A549 (cell line): ENCODE data around the gene FHL2. TPM values are rescaled to one million over a fixed set of nuclear protein-coding genes. Genes with fewer than 3 reads are reported as not detected.
"Not testable (repeated sequence)": the region's sequence is repeated elsewhere in the genome, so short reads cannot be mapped to it uniquely, and the experiment has no call there.

ENCODE experiments used
- ATAC-seq, 2 experiments: fragments of 200-7000 bp in 1 of 2; fragments of >200 bp in 1 of 2; cut with Nextera tagmentation in 1 of 2; cut with Tn5 transposase in 1 of 2; 3 replicates each; pipeline versions ENCODE4 v1.8.0 to v1.9.1; 2018 to 2020; ENCODE audit warnings: mild to moderate bottlenecking in 1 of 2, moderate library complexity in 1 of 2
- CTCF ChIA-PET: fragments of 300-600 bp; sonication (Branson Sonifier 250); formaldehyde crosslinking; extraction: SDS; loops from one replicate; lab custom pipeline; 2021; ENCODE audit warnings: antibody characterized with exemption, inconsistent platforms; lab: Yijun Ruan, JAX
- POLR2A ChIA-PET: fragments of 350-600 bp; formaldehyde crosslinking; extraction: SDS; loops from one replicate; lab custom pipeline; 2021; ENCODE audit warnings: antibody characterized with exemption, inconsistent platforms; lab: Yijun Ruan, JAX
- DNase-seq, 2 experiments: peaks; one replicate each; pipeline versions ENCODE4 v3.0.0 to v3.0.0-alpha.2; 2011 to 2016; ENCODE audit warnings: low read depth in 1 of 2, low spot score in 1 of 2
- FAIRE-seq: peaks from 2 replicates; lab custom pipeline; 2011; peaks lifted over from hg19 to GRCh38; lab: Jason Lieb, UNC
- H3K27ac ChIP-seq, 2 experiments: fragments of >200 bp; sonication (Bioruptor Twin); formaldehyde crosslinking; 3 replicates each; pipeline ENCODE4 v1.5.1; 2016 to 2017
- H3K4me1 ChIP-seq: fragments of >200 bp; sonication (Bioruptor Twin); formaldehyde crosslinking; 3 replicates; pipeline ENCODE4 v1.6.1; 2016
- H3K4me2 ChIP-seq: fragments of >200 bp; sonication (Bioruptor Twin); formaldehyde crosslinking; 3 replicates; pipeline ENCODE4 v1.6.1; 2016
- H3K4me3 ChIP-seq: fragments of >200 bp; sonication (Bioruptor Twin); formaldehyde crosslinking; 3 replicates; pipeline ENCODE4 v1.5.1; 2016
- H3K9me3 ChIP-seq: fragments of >200 bp; sonication (Bioruptor Twin); formaldehyde crosslinking; 3 replicates; pipeline ENCODE4 v1.6.1; 2016
- BHLHE40 ChIP-seq: IDR thresholded peaks from 2 replicates; pipeline ENCODE4 v1.6.1; 2012; ENCODE audit warnings: low read depth, low read length, inconsistent platforms
- CBX8 ChIP-seq: fragments of 200-600 bp; sonication (generic); IDR thresholded peaks from 2 replicates; pipeline ENCODE4 v1.6.1; 2016
- CEBPB ChIP-seq, 2 experiments: fragments of >200 bp in 1 of 2; sonication (Bioruptor Twin) in 1 of 2; formaldehyde crosslinking in 1 of 2; IDR thresholded peaks; 2 replicates each; pipeline ENCODE4 v1.6.1; 2012 to 2016
- CTCF ChIP-seq: fragments of >200 bp; sonication (Bioruptor Twin); formaldehyde crosslinking; IDR thresholded peaks from 3 replicates; pipeline ENCODE4 v1.5.1; 2016
- EHF ChIP-seq: fragments of 250-450 bp; sonication (Bioruptor Pico); IDR thresholded peaks from 2 replicates; pipeline ENCODE4 v1.5.0; 2020; ENCODE audit warnings: mild to moderate bottlenecking
- HDAC2 ChIP-seq: fragments of 200-600 bp; sonication (generic); IDR thresholded peaks from 2 replicates; pipeline ENCODE4 v1.6.1; 2016
- HES2 ChIP-seq: fragments of >200 bp; sonication (Bioruptor Twin); formaldehyde crosslinking; IDR thresholded peaks from 2 replicates; pipeline ENCODE4 v1.6.1; 2016
- JUNB ChIP-seq: fragments of >200 bp; sonication (Bioruptor Twin); formaldehyde crosslinking; IDR thresholded peaks from 2 replicates; pipeline ENCODE4 v1.6.1; 2016
- MAFK ChIP-seq: fragments of 450-650 bp; IDR thresholded peaks from 2 replicates; pipeline ENCODE4 v1.6.1; 2014; ENCODE audit not compliant: partially characterized antibody
- MAZ ChIP-seq: fragments of 150-350 bp; IDR thresholded peaks from 2 replicates; pipeline ENCODE4 v1.6.1; 2014; ENCODE audit warnings: antibody characterized with exemption, low read depth, low read length, borderline replicate concordance
- PHF8 ChIP-seq: fragments of 200-600 bp; sonication (generic); IDR thresholded peaks from 2 replicates; pipeline ENCODE4 v1.6.1; 2016; ENCODE audit warnings: low read depth, mild to moderate bottlenecking, antibody characterized with exemption, moderate library complexity, borderline replicate concordance
- POLR2A ChIP-seq: IDR thresholded peaks from 2 replicates; pipeline ENCODE4 v1.6.1; 2012; ENCODE audit warnings: mild to moderate bottlenecking, low read length
- POLR2AphosphoS2 ChIP-seq: conservative IDR thresholded peaks from 2 replicates; pipeline ENCODE4 v1.6.1; 2012; ENCODE audit warnings: low read length, improper control_type of control experiment, inconsistent platforms
- RAD21 ChIP-seq, 2 experiments: fragments of >200 bp in 1 of 2; sonication (Bioruptor Twin) in 1 of 2; formaldehyde crosslinking in 1 of 2; IDR thresholded peaks in 1 of 2; conservative IDR thresholded peaks in 1 of 2; 2 replicates in 1 of 2; 3 replicates in 1 of 2; pipeline ENCODE4 v1.6.1; 2012 to 2018; ENCODE audit warnings: inconsistent platforms in 1 of 2
- RARB ChIP-seq: fragments of 250-450 bp; sonication (Bioruptor Pico); IDR thresholded peaks from 2 replicates; pipeline ENCODE4 v1.8.0; 2021; ENCODE audit warnings: mild to moderate bottlenecking, moderate library complexity
- RCOR1 ChIP-seq: fragments of 150-350 bp; IDR thresholded peaks from 2 replicates; pipeline ENCODE4 v1.6.1; 2014; ENCODE audit warnings: antibody characterized with exemption, low read length, low read depth
- SREBF2 ChIP-seq: fragments of 450-650 bp; IDR thresholded peaks from 2 replicates; pipeline ENCODE4 v1.6.1; 2014; ENCODE audit warnings: mild to moderate bottlenecking, moderate library complexity
- TP53 ChIP-seq: fragments of 250-450 bp; sonication (Bioruptor Pico); IDR thresholded peaks from 2 replicates; pipeline ENCODE4 v1.5.0; 2021; ENCODE audit warnings: mild to moderate bottlenecking, moderate library complexity
- ZNF302 ChIP-seq: fragments of 250-450 bp; sonication (Bioruptor Pico); IDR thresholded peaks from 2 replicates; pipeline ENCODE4 v1.9.0; 2021; ENCODE audit warnings: inconsistent platforms, mild to moderate bottlenecking, moderate library complexity
- ZSCAN20 ChIP-seq: fragments of 250-450 bp; sonication (Bioruptor Pico); IDR thresholded peaks from 2 replicates; pipeline ENCODE4 v1.8.0; 2022; ENCODE audit warnings: mild to moderate bottlenecking, moderate library complexity
- WGBS: methylation state at CpG from one replicate; pipeline ENCODE4 v1.1.6; 2017; ENCODE audit errors: missing lambda C conversion rate; 5-methylcytosine and 5-hydroxymethylcytosine counted together
- polyA plus RNA-seq, 4 experiments: library from polyadenylated mRNA; depleted of rRNA in 3 of 4; stranded (reverse); fragments of >200 nt; fragmentation: RNase III in 1 of 4; extraction: RNeasy Plus Mini Kit Qiagen cat#74134 plus additional on column Dnase treatment in 1 of 4; gene quantifications; 2 replicates in 3 of 4; 3 replicates in 1 of 4; pipeline ENCODE4 v1.2.3, GENCODE V29; 2011 to 2017

The FHL2 gene
- polyA plus RNA-seq, 2 of the 4 experiments (the other 2 are of a cell fraction), result 57.9 to 85.9 TPM

DNA sequence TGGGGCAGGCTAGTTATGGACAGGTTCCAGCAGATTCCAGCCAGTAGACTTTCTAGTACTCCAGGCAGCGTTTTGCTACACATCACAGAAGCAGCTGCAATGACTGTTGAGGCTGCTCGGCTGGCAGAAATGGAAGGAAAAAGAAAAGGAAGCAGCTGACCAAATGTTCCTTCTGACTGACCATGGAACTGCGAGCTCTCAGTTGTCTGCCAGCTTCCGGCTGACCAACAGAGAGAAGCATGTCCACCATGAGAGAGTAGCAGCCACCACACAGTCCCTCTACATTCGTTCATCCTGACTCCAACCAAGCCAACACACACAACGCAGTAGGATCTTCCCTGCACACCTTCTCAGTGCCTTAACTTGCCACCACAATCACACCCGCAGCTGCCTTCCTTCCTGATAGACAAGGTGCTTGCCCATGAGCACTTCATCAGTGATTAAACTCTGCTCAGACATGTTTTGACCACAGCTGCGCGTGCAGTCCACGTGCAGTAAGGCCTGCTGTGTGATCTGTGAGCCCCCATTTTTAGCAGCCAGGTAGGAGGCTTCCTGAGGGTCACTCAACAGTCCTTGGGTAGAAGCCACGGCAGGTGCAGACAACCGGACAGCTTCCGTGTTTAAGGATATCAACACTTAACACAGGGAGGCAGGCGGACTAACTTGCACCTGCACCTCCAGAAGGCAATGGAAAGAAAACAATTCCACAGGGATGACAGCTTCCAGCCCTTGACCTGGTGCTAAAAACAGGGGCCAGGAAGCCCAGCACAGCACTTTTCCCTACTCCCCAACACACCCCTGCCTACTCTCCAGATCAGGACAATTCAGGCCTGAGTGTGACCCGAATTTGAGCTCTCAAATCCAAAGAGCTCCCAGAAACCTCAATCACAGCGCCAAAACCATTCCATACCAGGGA lies 70.3 kb downstream of the FHL2 start:
- ChIA-PET POLR2A (interaction anchor here (1.0 to 1.9 kb wide), 2 partner anchors 9 to 62 kb away, joined by 4 to 5 read pairs; partner anchors contain the start of gene C2orf49), CTCF (interaction anchor here (0.9 to 2.0 kb wide), 3 partner anchors 35 to 90 kb away, joined by 3 to 8 read pairs (median 4); no protein-coding TSS in a partner anchor)
- ATAC-seq, result peak; percentile 22 to 33; a peak in 4 of 6 replicates
- Histone ChIP-seq H3K4me2 (peak overlapping the region; percentile 71), H3K9me3 (no peaks in the 10 kb centered on the region), H3K4me1 (peaks cover 22% of the 10 kb centered on the region; the same call in 2 of the 3 replicates), H3K4me3 (peak overlapping the region; percentile 80), H3K27ac (peak overlapping the region; percentile 98 to 99)
- DNase-seq, result peak in 1 of 2 experiments; percentile 20
- FAIRE-seq, result no peak
- WGBS, result 70% methylated on average over 16 of the region's 16 CpGs
- TF ChIP-seq MAFK, result no peak
- no peak for TF ChIP-seq POLR2A
- TF ChIP-seq BHLHE40, result no peak
- no peak for TF ChIP-seq HDAC2

GRCh38 chr2:105327690-105328089 lies 71.2 kb downstream of the FHL2 start:
- 93% methylated on average over 2 of the region's 2 CpGs for WGBS
- H3K4me2 ChIP-seq, result no peak overlapping the region; the same call in 2 of the 3 replicates
- TF ChIP-seq MAZ (no peak), EHF (CRISPR knock-in tag) (no peak), PHF8 (no peak), CBX8 (no peak), RAD21 (conservative IDR thresholded peaks at IDR 0.05 in 1 of 2, IDR thresholded peaks at IDR 0.05 in 1 of 2) (no peak), RARB (CRISPR knock-in tag) (no peak), JUNB (no peak), POLR2AphosphoS2 (no peak), TP53 (no peak), CEBPB (IDR thresholded peaks at IDR 0.05) (no peak), CTCF (no peak), HES2 (no peak), SREBF2 (no peak), ZSCAN20 (CRISPR knock-in tag) (no peak), RCOR1 (no peak), ZNF302 (no peak)
- CTCF ChIA-PET, result interaction anchor here (0.9 to 2.0 kb wide), 3 partner anchors 34 to 89 kb away, joined by 3 to 8 read pairs (median 4); no protein-coding TSS in a partner anchor
- ATAC-seq, result no peak
- H3K9me3 ChIP-seq, result no peaks in the 10 kb centered on the region
- no peak overlapping the region for H3K4me3 ChIP-seq
- no peak overlapping the region for H3K27ac ChIP-seq
- no peak for DNase-seq
- FAIRE-seq, result no peak
- POLR2A ChIA-PET, result interaction anchor here (1.9 kb wide), 1 partner anchor 9 kb away, joined by 4 read pairs; the partner anchor contains the start of gene C2orf49
- peaks cover 22% of the 10 kb centered on the region; the same call in 2 of the 3 replicates for H3K4me1 ChIP-seq

DNA sequence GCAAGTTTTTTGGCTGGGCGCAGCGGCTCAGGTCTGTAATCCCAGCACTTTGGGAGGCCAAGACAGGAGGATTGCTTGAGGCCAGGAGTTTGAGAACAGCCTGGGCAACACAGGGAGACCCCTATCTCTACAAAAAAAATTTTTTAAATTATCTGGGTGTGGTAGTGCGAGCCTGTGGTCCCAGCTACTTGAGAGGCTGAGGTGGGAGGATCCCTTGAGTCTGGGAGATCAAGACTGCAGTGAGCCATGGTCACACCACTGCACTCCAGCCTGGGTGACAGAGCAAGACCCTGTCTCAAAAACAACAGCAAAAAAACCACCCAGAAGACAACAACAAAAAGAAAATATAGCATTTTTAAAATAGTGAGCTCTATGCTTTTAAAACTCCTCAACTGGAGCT lies 71.6 kb downstream of the FHL2 start:
- FAIRE-seq, H3K4me3 ChIP-seq, POLR2A ChIA-PET, H3K9me3 ChIP-seq, DNase-seq, H3K4me2 ChIP-seq, H3K27ac ChIP-seq, ATAC-seq: not testable (repeated sequence)
- peaks cover 22% of the 10 kb centered on the region; the same call in 2 of the 3 replicates for H3K4me1 ChIP-seq
- CTCF ChIA-PET, result interaction anchor here (1.3 to 2.0 kb wide), 2 partner anchors 34 to 42 kb away, joined by 3 to 8 read pairs; no protein-coding TSS in a partner anchor
- 91% methylated on average over 3 of the region's 3 CpGs for WGBS
